ENCODE data around the gene ACTN1. TPM values are rescaled to one million over a fixed set of nuclear protein-coding genes. Genes with fewer than 3 reads are reported as not detected.

The ACTN1 gene
- total RNA-seq, 1 donor = 1,023 TPM

GRCh38 chr14:68979722-68980451 is 785 bp upstream of the ACTN1 start:
- no peak for DNase-seq (ENCODE audit: low read depth)

DNA sequence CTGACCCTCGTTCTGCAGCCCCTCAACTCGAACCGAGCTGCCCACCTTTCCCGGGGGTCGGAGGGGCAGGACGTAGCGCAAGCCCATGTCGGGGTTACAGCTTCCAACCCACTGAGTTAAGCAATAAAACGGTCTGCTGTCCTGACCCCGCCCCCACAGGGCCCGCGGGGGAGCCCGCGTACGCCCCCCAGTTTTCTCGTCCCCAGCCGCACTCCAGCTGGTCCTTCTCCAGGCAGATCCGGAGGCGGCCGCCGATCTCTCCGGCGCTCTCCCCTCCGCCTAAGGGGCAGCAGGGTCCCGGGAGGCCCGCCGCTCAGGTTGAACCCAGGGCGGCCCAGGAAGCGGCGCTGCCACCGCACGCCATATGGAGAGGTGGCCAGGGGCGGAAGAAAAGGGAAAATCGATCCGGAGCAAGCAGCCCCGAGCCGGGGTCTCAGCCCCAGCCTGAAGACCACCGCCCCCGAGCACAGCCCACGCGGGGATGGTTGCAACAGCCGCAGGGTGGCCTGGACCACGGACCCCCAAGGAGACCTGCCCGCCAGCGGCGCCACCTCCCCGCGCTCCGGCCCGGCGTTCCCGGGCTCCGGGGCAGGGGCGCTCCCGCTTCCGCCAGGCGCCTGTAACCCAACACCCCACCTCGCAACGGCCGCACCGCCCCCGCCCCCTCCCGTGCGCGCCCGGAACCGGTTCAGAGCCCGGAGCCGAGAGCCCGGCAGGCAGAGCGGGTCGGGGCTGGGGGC is 760 bp downstream of the ACTN1 start:
- H3K4me3 ChIP-seq (ENCODE audit: low read depth, low read length) = peak overlapping the region; percentile 76
- peak; percentile 66 for DNase-seq (ENCODE audit: low read depth)
- TF ChIP-seq, protein P1, sequence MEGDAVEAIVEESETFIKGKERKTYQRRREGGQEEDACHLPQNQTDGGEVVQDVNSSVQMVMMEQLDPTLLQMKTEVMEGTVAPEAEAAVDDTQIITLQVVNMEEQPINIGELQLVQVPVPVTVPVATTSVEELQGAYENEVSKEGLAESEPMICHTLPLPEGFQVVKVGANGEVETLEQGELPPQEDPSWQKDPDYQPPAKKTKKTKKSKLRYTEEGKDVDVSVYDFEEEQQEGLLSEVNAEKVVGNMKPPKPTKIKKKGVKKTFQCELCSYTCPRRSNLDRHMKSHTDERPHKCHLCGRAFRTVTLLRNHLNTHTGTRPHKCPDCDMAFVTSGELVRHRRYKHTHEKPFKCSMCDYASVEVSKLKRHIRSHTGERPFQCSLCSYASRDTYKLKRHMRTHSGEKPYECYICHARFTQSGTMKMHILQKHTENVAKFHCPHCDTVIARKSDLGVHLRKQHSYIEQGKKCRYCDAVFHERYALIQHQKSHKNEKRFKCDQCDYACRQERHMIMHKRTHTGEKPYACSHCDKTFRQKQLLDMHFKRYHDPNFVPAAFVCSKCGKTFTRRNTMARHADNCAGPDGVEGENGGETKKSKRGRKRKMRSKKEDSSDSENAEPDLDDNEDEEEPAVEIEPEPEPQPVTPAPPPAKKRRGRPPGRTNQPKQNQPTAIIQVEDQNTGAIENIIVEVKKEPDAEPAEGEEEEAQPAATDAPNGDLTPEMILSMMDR (IDR thresholded peaks at IDR 0.05; ENCODE audit: insufficient read depth, low read depth, low read length) = no peak

More at GRCh38 chr14:68979722-68980451, 785 bp upstream of the ACTN1 start:
- peak overlapping the region; percentile 76 for H3K4me3 ChIP-seq (ENCODE audit: low read depth, low read length)
- TF ChIP-seq, protein P1 (IDR thresholded peaks at IDR 0.05; ENCODE audit: insufficient read depth, low read depth, low read length) = no peak

- TF ChIP-seq, protein P1 (IDR thresholded peaks at IDR 0.05; ENCODE audit: insufficient read depth, low read depth, low read length) = no peak
- peak overlapping the region; percentile 76 for H3K4me3 ChIP-seq (ENCODE audit: low read depth, low read length)
- peak; percentile 94 for DNase-seq (ENCODE audit: low read depth)
Observed at GRCh38 chr14:68977718-68978171, 1.4 kb downstream of the ACTN1 start.

GRCh38 chr14:68977180-68977717 is 1.9 kb downstream of the ACTN1 start:
- peak overlapping the region; percentile 76 for H3K4me3 ChIP-seq (ENCODE audit: low read depth, low read length)
- no peak for DNase-seq (ENCODE audit: low read depth)
- TF ChIP-seq, protein P1 (IDR thresholded peaks at IDR 0.05; ENCODE audit: insufficient read depth, low read depth, low read length) = no peak

DNA sequence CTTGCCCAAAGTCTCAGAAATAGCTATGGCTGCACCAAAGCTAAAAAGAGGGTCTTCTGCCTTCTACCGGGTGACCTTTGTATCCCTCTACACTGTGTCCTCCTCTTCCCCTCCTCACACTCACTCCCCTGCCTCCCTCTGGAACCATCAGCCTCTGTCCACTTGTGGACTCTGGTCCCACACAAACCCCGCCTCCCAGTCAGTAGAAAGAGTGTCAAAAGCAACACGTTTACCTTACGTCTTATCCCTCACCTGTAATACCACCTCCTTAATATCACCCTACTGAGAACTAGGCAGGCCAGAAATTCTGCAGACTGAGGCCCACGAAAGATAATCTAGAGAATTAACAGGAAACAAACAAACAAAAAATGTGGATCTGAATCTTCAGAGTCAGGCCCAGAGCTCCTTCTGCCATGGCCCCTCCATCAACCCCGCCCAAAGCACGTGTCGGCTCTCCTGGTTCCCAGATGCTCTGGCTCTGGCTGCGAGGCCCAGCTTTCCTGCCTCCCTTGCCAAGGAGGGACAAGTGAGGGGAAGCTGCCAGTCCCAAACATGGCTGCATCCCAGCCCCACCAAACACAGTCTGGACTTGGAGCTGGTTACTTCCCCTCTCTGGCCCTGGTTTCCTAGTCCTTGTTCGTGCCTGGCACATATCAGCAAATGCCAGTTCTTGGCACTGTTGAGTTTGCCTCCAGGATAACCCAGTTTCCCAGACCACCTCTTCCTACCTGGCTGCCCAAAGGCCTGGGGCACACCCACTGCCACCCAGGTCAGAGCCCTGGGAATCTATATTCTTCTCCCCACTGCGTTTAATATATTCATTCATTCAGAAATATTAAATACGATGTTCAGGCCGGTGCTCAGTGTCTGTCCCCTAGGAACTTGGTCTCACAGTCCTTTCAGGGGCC is 2.7 kb downstream of the ACTN1 start:
- no peak for DNase-seq (ENCODE audit: low read depth)
- TF ChIP-seq, protein P1 (IDR thresholded peaks at IDR 0.05; ENCODE audit: insufficient read depth, low read depth, low read length) = no peak
- peak overlapping the region; percentile 76 for H3K4me3 ChIP-seq (ENCODE audit: low read depth, low read length)

DNA sequence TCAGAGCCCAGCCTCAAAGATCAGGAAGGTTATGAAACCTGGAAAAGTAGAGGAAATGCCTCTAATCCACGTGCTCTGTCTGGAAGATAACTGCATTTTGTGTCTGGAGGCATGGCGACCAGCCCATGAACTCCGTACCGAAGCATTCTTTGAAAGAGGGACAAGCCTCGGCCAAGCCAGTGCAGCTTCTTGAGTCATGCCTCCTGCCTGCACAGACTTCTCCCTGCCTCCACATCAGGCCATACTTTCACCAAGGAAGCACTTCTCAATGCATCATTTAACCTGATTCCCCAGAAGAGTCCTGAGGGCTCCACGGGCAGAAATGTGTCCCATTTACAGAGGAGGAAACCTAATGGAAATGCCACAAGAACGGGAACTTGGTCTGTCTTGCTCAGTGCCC is 3.4 kb downstream of the ACTN1 start:
- H3K4me3 ChIP-seq (ENCODE audit: low read depth, low read length) = peak overlapping the region; percentile 76
- DNase-seq (ENCODE audit: low read depth) = peak; percentile 80
- TF ChIP-seq, protein P1 (IDR thresholded peaks at IDR 0.05; ENCODE audit: insufficient read depth, low read depth, low read length) = no peak
